Right renal cortex interstitium (tissue), 3 donors: ENCODE data around the gene TET2. TPM values are rescaled to one million over a fixed set of nuclear protein-coding genes. Genes with fewer than 3 reads are reported as not detected.

Experiments
- DNase-seq, 3 donors: peaks; one replicate each; pipeline ENCODE4 v3.0.0-alpha.2; 2013; ENCODE audit warnings: low read depth in 3 of 3, low spot score in 2 of 3
- polyA plus RNA-seq, 3 donors: library from polyadenylated mRNA; unstranded; fragments of 120-200 nt; gene quantifications; one replicate each; pipeline ENCODE4 v1.2.1, GENCODE V29; 2013; ENCODE audit not compliant: insufficient read length in 3 of 3

TET2 gene
- polyA plus RNA-seq, 3 donors: 21.9 to 25.2 (median 22.7) TPM

- DNase-seq: no peak
These were observed 34.6 kb downstream of the TET2 start for GRCh38 chr4:105181259-105181658.

DNA sequence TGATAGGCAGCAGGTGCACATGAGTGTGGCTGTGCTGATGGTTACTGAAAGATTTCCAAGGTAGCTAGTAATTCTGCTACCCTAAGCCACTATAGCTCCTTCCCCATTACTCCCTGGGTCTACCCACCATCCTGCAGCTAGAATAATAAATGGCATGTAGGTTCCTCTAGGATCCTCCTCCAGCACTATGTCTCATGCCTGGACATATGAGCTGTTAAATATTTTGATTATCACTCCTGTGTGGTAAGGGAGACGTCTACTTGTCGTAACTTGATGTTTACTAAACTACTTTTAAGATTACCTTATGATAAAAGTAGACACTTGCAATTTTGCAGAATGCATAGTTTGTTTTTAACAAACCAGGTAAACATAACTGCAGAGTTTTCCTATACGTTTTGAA is 35.5 kb downstream of the TET2 start:
- no peak for DNase-seq

GRCh38 chr4:105184316-105184980 is 37.8 kb downstream of the TET2 start:
- DNase-seq: no peak

GRCh38 chr4:105186701-105187161 is 40.1 kb downstream of the TET2 start:
- no peak for DNase-seq

- no peak for DNase-seq
These were observed 43.4 kb downstream of the TET2 start for GRCh38 chr4:105189855-105190650.

DNA sequence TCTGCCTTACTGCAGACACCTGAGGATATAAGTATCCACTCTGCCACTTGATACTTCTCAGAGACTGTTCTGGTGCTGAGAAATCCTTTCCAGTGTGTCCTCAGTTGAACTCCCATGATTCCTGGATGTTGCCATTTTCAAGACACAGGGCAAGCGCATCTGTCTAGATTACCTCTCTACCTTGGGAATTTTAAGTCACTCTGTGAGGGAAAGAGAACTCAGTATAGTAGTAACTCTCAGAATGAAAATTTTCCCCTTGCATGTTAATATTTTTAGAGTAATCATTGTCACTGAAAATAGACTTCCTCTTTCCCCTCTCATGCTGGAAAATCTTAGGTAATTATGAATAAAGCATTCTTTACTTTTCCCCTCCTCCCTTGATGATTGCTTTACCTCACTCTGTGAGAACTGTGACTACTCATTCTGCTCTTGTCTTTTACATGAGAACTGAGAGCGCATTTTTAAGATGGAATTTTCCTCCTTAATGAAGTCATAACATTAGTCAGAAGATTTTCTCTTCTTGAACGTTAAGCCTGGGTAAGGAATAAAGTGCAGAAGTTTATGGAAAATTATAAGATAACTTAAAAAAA is 45.0 kb downstream of the TET2 start:
- no peak for DNase-seq

DNA sequence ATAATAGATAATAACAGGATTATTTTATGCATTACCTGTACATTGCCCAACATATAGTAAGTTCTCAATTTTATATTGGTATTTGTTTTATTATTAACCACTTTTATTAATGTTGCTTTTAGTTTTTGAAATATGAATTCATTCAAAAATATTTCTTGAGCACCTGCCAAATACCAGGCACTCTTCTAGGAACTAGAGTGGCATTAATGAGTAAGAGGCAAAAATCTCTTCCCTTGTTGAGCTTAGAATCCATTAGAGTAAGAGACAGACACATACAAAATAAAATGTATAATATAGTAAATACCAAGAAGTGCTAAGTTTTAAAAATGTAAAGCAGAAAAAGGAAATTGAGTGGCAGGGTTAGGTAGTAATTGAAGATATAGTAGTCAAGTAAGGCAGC is 45.8 kb downstream of the TET2 start:
- no peak for DNase-seq

- DNase-seq: no peak
These were observed 46.2 kb downstream of the TET2 start for GRCh38 chr4:105192910-105193309.

DNA sequence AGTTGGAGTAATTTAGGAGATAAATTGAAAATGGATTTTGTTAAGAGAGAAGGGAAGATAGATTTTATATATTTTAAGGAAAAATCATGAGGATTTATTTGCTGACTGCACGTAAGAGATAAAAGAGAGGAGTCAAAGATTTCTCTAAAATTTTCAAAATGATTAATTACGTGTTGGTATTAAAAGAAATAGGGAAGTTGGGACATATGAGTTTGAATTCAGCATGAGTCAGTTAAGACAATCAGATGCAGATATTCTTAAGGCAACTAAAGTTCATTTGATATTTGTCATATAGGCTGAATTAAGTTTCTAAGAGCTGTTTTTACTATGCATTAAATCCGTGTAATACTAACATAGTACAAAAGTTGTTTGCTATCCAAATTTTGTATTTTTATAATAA is 46.9 kb downstream of the TET2 start:
- no peak for DNase-seq

GRCh38 chr4:105194328-105195231 is 47.9 kb downstream of the TET2 start:
- DNase-seq: no peak

DNA sequence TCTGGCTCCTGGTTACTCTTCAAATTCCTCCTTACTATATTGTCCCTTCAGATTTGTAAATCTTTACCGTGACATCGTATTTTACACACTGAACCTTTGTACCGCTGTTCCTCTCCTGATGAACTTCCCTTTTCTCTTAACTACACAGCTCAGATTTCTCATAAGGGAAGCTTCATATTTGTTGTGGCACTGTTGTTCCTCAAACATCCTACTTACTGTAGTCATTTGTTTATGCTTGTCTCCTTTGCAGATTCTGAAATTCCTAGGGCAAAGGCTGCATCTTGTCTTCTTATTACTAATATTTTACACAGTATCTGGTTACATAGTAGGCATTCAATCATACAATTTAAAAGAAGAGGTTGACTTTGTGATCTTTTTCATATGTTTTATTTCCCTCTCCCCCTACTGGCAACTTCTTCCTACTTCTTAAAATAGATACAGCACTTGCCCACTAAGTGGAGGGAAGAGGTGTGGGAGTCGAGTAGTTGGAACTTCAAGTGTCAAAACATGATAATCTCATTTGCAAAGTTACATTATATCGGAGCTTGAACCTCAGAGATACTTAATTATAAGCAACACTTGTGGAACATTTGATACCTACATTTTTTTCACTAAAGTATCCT is 50.0 kb downstream of the TET2 start:
- DNase-seq: no peak

GRCh38 chr4:105197777-105198176 is 51.1 kb downstream of the TET2 start:
- no peak for DNase-seq

- no peak for DNase-seq
These were observed 51.9 kb downstream of the TET2 start for GRCh38 chr4:105198541-105198940.

GRCh38 chr4:105206214-105206613 is 59.5 kb downstream of the TET2 start:
- DNase-seq: no peak

- no peak for DNase-seq
These were observed 60.7 kb downstream of the TET2 start for GRCh38 chr4:105207386-105207785.

GRCh38 chr4:105208561-105208960 is 61.9 kb downstream of the TET2 start:
- DNase-seq: no peak

- no peak for DNase-seq
These were observed 64.2 kb downstream of the TET2 start for GRCh38 chr4:105210916-105211315.

DNA sequence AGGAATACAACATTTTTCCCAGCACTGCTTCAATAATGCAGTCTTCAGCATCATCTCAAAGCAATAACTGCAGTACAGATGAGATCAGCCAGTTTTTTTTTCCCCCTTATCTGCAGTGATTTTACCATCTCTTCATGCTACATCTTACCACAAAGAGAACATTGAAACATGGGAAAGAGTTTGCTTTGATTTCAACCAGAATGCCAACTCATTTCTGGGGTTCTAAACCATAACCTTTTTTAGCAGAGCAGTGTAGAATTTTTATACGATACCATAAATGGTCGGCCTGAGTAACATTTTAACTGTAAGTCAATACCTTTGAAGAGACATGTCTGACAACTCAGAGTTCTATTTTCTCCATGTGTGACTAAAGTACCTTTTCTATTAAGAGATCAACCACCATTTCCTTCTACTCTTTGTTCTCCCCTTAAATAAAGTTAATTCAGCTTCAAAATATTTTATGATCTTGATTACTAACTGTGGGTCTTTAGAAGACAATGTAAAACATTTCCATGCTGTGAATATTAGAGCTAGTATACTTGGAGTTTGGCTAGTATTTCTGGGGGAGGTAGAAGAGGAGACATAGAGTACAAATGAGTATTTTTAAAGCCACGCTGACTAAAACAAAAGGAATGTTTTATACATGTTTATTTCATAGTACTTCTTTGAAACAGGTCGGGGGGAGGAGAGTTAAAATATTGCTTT is 69.1 kb downstream of the TET2 start:
- no peak for DNase-seq

- no peak for DNase-seq
These were observed 78.8 kb downstream of the TET2 start for GRCh38 chr4:105225500-105225899.

- no peak for DNase-seq
These were observed 80.4 kb downstream of the TET2 start for GRCh38 chr4:105227054-105227453.
